ENCODE results near the gene LDAH.

- no peak for TF ChIP-seq CTCF (IDR thresholded peaks at IDR 0.05; ENCODE audit: extremely low read depth in 1 of 2, insufficient read depth in 1 of 2, low read depth in 1 of 2, low read length in 2 of 2)
- TF ChIP-seq EZH2 (IDR thresholded peaks at IDR 0.05; ENCODE audit: borderline replicate concordance, low read depth, low read length, severe bottlenecking), result no peak
These were observed 158.3 kb downstream of the LDAH start for GRCh38 chr2:20664431-20665242.

All from endothelial cell of umbilical vein (primary cell).